CD4-positive, alpha-beta T cell treated with Interferon gamma for 1 hour (primary cell): ENCODE measurements around the gene SWAP70.

Experiments
- DNase-seq: peaks from one replicate; pipeline ENCODE4 v3.0.0-alpha.2; 2020

SWAP70 gene

DNA sequence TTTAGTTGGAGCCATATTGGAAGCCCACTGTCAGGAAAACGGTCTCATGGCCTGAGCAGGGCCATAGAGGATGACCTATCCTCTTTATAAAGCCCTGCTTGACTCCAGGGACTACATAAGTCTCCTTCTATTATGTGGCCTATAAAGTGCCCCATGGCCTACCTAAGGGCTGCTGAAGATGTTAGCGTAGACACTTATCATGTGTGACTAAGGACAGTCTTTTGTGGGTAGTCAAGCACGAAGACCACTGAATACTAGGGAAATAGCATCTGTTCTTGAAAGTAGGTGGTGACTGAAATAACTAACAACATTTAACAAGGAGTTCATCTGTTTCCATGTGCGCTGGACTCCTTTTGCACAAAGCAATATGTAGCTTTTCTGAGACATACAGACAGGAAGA lies 117.1 kb downstream of the SWAP70 start:
- no peak for DNase-seq

DNA sequence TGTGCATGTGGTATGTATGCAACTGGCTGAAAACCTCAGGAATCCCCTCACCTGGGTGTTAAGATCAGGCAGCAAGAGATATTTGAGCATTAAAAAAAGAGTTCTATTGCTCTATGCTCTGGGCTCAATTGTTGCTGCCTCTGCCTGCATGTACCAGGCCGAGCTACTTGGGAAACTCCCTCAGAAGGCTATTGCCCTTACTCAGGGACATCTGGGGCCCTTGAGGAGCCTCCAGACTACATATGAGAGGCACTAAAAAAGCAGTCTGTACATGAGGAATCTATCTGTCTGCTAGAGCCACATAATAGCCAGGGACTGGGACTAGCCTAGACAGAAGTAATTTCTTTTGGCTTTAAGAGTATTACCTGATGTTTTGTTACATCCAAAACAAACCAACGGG lies 120.1 kb downstream of the SWAP70 start:
- no peak for DNase-seq

- no peak for DNase-seq
These were observed 120.9 kb downstream of the SWAP70 start for GRCh38 chr11:9784602-9785315.

GRCh38 chr11:9787260-9787659 lies 123.4 kb downstream of the SWAP70 start:
- DNase-seq = no peak

- DNase-seq = no peak
These were observed 124.2 kb downstream of the SWAP70 start for GRCh38 chr11:9787981-9788521.

DNA sequence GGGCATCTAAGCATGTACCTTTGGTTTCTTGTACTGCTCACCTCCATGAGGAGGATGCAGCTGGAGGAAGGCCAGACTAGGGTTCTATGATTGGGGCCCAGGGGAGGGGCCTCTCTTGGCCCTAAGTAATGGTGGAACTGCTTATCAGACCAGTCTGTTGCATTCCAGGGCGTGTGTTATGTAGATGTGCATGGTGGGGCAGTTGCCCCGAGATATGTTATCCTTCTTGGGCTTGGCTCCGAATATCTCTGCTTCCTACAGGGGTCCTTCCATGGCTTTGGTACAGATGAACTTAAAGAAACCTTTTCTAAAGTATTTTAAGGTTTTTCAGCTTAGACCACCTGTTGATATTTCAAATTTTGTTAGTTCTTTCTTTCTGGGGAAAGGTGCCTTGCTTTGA lies 126.0 kb downstream of the SWAP70 start:
- DNase-seq = no peak

DNA sequence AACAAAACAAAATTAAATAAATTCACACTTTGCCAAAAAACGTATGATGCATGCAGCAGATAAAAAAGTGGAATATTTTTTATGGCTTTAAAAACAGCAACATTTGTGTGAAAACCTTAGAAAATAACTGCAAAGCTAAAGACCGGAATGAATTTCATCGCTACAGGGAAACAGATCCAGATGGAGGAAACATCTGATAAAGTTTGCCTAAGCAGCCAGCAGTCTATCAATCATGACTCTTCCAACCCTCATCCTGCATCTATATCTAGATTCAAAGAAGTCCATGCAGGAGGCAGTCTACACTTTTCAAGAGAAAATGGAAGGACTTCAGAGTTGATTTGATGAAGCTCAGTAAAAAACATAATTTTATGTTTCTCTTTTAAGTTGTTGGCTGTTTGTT lies 126.8 kb downstream of the SWAP70 start:
- DNase-seq = no peak

GRCh38 chr11:9796266-9796665 lies 132.4 kb downstream of the SWAP70 start:
- DNase-seq = no peak

GRCh38 chr11:9796854-9797253 lies 133.0 kb downstream of the SWAP70 start:
- no peak for DNase-seq

GRCh38 chr11:9797300-9797699 lies 133.4 kb downstream of the SWAP70 start:
- no peak for DNase-seq

DNA sequence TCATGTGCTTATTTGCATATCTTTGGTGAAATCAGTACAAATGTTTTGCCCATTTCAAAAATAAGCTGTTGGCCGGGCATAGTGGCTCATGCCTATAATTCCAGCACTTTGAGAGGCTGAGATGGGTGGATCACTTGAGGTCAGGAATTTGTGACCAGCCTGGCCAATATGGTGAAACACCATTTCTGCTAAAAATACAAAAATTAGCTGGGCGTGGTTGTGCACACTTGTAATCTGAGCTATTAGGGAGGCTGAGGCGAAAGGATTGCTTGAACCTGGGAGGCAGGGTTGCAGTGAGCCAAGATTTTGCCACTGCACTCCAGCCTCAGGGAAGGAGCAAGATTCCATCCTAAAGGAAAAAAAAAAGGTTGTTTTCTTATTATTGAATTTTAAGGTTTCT lies 136.0 kb downstream of the SWAP70 start:
- DNase-seq = no peak

DNA sequence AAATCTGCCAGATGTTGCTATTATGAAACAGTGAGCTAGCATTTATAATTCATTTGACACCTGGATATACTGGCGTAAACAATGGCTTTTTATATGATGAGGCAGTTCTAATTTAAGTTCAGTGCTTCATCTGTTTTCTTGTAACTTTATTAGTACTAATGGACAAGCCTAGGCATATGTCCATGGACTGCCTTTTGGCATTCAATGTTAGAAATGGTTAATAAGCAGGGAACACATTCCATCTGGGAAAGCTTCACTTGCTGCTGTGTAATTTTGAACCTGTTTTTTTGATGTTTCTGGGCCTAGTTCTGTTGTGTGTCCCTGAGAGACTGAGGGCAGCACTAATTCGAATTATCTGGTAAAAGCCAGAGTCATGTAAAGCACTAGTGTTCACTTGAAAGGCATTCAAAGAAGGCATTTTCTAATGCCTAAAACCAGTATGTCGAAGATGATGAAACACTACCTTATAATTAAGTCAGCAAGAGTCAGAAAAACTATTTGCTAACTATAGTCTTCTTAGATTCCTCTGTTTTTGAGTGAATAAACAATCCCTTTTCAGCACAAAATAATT lies 138.5 kb downstream of the SWAP70 start:
- no peak for DNase-seq
